Osteocyte (in vitro differentiated cells): ENCODE measurements around the gene TM9SF4. TPM values are rescaled to one million over a fixed set of nuclear protein-coding genes. Genes with fewer than 3 reads are reported as not detected.
"Not testable (repeated sequence)": the region's sequence is repeated elsewhere in the genome, so short reads cannot be mapped to it uniquely, and the experiment has no call there.

Source experiments
- DNase-seq: peaks from one replicate; pipeline ENCODE4 v3.0.0; 2021; ENCODE audit warnings: mixed read lengths; ENCODE audit not compliant: unreplicated experiment; ENCODE audit errors: extremely low spot score
- H3K27ac Mint-ChIP-seq: one replicate; pipeline ENCODE4 v1.8.0; 2021; ENCODE audit warnings: mild to moderate bottlenecking, mixed read lengths; ENCODE audit not compliant: unreplicated experiment
- H3K27me3 Mint-ChIP-seq: one replicate; pipeline ENCODE4 v1.8.0; 2021; ENCODE audit warnings: mixed read lengths; ENCODE audit not compliant: unreplicated experiment
- H3K36me3 Mint-ChIP-seq: one replicate; pipeline ENCODE4 v1.8.0; 2021; ENCODE audit warnings: mixed read lengths; ENCODE audit not compliant: unreplicated experiment
- H3K4me1 Mint-ChIP-seq: one replicate; pipeline ENCODE4 v1.8.0; 2021; ENCODE audit warnings: mixed read lengths; ENCODE audit not compliant: unreplicated experiment
- H3K4me3 Mint-ChIP-seq: one replicate; pipeline ENCODE4 v1.8.0; 2021; ENCODE audit warnings: mild to moderate bottlenecking, moderate library complexity, mixed read lengths; ENCODE audit not compliant: unreplicated experiment
- H3K9me3 Mint-ChIP-seq: one replicate; pipeline ENCODE4 v1.8.0; 2021; ENCODE audit warnings: mixed read lengths; ENCODE audit not compliant: unreplicated experiment
- CTCF ChIP-seq: fragments of 200-600 bp; sonication (generic); IDR thresholded peaks from 2 replicates; pipeline ENCODE4 v1.5.0; 2021; ENCODE audit warnings: antibody characterized with exemption, mild to moderate bottlenecking, moderate library complexity
- total RNA-seq: library from RNA; stranded (reverse); gene quantifications from 2 replicates; pipeline ENCODE4 v1.2.1, GENCODE V29; 2021

TM9SF4 gene
- total RNA-seq, 1 donor from 2014 or later, result 64.4 TPM

- no peak for DNase-seq
- Mint-ChIP-seq H3K4me1 (peaks cover 20% of the 10 kb centered on the region), H3K27ac (peak overlapping the region; percentile 86), H3K9me3 (no peaks in the 10 kb centered on the region), H3K4me3 (peak overlapping the region; percentile 81), H3K27me3 (no peaks in the 10 kb centered on the region), H3K36me3 (peaks cover 12% of the 10 kb centered on the region)
- TF ChIP-seq CTCF, result peak; percentile 7
Measured at GRCh38 chr20:32190616-32191415, 81.3 kb downstream of the TM9SF4 start.

- no peaks in the 10 kb centered on the region for H3K27me3 Mint-ChIP-seq
- no peak overlapping the region for H3K4me3 Mint-ChIP-seq
- DNase-seq, result no peak
- no peaks in the 10 kb centered on the region for H3K9me3 Mint-ChIP-seq
- H3K27ac Mint-ChIP-seq, result no peak overlapping the region
- H3K4me1 Mint-ChIP-seq, result peaks cover 20% of the 10 kb centered on the region
- no peak for TF ChIP-seq CTCF
- H3K36me3 Mint-ChIP-seq, result peaks cover 17% of the 10 kb centered on the region
Measured at GRCh38 chr20:32191422-32191821, 81.9 kb downstream of the TM9SF4 start.

- no peak for DNase-seq
- H3K36me3 Mint-ChIP-seq, result peaks cover 17% of the 10 kb centered on the region
- peaks cover 20% of the 10 kb centered on the region for H3K4me1 Mint-ChIP-seq
- H3K4me3 Mint-ChIP-seq, result no peak overlapping the region
- no peak overlapping the region for H3K27ac Mint-ChIP-seq
- H3K27me3 Mint-ChIP-seq, result no peaks in the 10 kb centered on the region
- H3K9me3 Mint-ChIP-seq, result no peaks in the 10 kb centered on the region
- TF ChIP-seq CTCF, result no peak
Measured at GRCh38 chr20:32191873-32192272, 82.4 kb downstream of the TM9SF4 start.

- Mint-ChIP-seq H3K36me3 (peaks cover 23% of the 10 kb centered on the region), H3K4me3 (no peak overlapping the region), H3K27ac (peak overlapping the region; percentile 36), H3K4me1 (peaks cover 20% of the 10 kb centered on the region), H3K27me3 (no peaks in the 10 kb centered on the region), H3K9me3 (no peaks in the 10 kb centered on the region)
- DNase-seq, result no peak
- TF ChIP-seq CTCF, result no peak
Measured at GRCh38 chr20:32192698-32193097, 83.2 kb downstream of the TM9SF4 start.

GRCh38 chr20:32193336-32193735 is 83.8 kb downstream of the TM9SF4 start:
- not testable (repeated sequence) for DNase-seq, H3K27ac Mint-ChIP-seq, H3K4me3 Mint-ChIP-seq, H3K27me3 Mint-ChIP-seq, H3K9me3 Mint-ChIP-seq
- H3K36me3 Mint-ChIP-seq, result peaks cover 25% of the 10 kb centered on the region
- H3K4me1 Mint-ChIP-seq, result peaks cover 20% of the 10 kb centered on the region
